Loucy (cell line): ENCODE measurements around the gene YAF2.
"Not testable (repeated sequence)": the region's sequence is repeated elsewhere in the genome, so short reads cannot be mapped to it uniquely, and the experiment has no call there.

ENCODE experiments used
- EZH2phosphoT487 ChIP-seq: fragments of 200-600 bp; IDR thresholded peaks from 2 replicates; pipeline ENCODE4 v1.6.1; 2018; ENCODE audit warnings: antibody characterized with exemption, mild to moderate bottlenecking, moderate library complexity, borderline replicate concordance
- TF ChIP-seq, protein P1 (sequence below): fragments of 200-600 bp; sonication (generic); conservative IDR thresholded peaks from 2 replicates; pipeline ENCODE4 v1.5.1; 2014; ENCODE audit warnings: mild to moderate bottlenecking, antibody characterized with exemption, low read length

DNA sequence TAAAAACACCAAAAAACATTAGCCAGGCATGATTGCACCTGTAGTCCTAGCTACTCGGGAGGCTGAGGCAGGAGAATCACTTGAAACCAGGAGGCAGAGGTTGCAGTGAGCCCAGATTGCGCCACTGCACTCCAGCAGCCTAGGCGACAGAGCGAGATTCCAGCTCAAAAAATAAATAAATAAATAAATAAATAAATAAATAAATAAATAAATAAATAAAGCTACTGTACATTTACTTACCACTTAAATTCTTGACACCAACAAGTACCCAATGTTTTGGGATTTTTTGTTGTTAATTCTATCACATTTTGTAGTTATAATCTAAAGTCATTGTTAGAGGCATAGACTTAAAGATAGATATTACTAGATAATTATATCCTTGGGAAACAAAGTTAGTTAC is 22.3 kb downstream of the YAF2 start:
- TF ChIP-seq, protein P1, sequence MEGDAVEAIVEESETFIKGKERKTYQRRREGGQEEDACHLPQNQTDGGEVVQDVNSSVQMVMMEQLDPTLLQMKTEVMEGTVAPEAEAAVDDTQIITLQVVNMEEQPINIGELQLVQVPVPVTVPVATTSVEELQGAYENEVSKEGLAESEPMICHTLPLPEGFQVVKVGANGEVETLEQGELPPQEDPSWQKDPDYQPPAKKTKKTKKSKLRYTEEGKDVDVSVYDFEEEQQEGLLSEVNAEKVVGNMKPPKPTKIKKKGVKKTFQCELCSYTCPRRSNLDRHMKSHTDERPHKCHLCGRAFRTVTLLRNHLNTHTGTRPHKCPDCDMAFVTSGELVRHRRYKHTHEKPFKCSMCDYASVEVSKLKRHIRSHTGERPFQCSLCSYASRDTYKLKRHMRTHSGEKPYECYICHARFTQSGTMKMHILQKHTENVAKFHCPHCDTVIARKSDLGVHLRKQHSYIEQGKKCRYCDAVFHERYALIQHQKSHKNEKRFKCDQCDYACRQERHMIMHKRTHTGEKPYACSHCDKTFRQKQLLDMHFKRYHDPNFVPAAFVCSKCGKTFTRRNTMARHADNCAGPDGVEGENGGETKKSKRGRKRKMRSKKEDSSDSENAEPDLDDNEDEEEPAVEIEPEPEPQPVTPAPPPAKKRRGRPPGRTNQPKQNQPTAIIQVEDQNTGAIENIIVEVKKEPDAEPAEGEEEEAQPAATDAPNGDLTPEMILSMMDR = not testable (repeated sequence)
- TF ChIP-seq EZH2phosphoT487 = not testable (repeated sequence)
